Measurements from ENCODE around the gene TET2. TPM values are rescaled to one million over a fixed set of nuclear protein-coding genes. Genes with fewer than 3 reads are reported as not detected.
"Not testable (repeated sequence)": the region's sequence is repeated elsewhere in the genome, so short reads cannot be mapped to it uniquely, and the experiment has no call there.

TET2 gene
- polyA plus RNA-seq, 4 donors: 23.7 to 25.7 (median 25.3) TPM

DNA sequence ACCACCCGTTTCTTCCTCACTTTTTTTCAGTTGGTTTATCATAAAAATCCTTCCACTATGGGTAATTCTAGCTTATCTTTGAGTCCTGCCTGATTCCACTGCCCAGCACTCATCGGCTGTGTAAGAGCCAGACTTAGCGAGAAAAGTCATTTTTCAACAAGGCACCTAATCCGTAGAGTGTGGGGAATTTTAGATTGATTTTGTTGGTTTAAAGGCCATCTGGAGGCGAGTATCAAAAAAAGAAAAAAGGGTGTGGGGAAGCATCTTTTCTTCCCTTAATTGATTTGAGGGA lies 134.4 kb downstream of the TET2 start:
- DNase-seq (ENCODE audit: low read depth in 4 of 4, low spot score in 3 of 4): no peak

DNA sequence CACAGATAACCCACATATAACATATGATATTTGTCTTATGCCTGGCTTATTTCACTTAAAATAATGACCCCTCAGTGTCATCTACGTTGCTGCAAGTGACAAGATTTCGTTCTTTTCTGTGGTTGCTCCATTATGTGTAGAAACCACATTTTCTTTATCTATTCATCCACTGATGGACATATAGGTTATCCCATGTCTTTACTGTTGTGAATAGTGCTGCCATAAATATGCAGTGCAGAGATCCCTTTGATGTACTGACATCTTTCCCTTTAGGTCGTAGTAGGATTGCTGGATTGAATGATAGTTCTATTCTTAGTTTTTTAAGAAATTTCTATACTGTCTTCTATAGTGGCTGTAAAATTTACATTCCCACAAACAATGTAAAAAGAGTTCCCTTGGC lies 135.8 kb downstream of the TET2 start:
- no peak for DNase-seq (ENCODE audit: low read depth in 4 of 4, low spot score in 3 of 4)

DNA sequence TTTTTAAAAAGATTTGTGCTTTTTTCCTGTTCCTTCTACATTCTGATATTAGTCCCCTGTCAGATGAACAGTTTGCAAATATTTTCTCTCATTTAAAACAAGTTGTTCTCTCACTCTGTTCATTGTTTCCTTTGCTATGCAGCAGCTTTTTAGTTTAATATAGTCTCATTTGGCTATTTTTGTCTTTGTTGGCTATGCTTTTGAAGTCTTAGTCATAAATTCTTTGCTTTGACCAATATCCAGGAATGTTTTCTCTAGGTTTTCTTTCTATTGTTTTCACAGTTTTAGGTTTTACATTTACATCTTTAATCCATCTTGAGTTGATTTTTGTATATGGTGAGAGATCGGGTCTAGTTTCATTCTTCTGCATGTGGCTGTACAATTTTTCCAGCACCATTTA lies 136.8 kb downstream of the TET2 start:
- no peak for DNase-seq (ENCODE audit: low read depth in 4 of 4, low spot score in 3 of 4)

DNA sequence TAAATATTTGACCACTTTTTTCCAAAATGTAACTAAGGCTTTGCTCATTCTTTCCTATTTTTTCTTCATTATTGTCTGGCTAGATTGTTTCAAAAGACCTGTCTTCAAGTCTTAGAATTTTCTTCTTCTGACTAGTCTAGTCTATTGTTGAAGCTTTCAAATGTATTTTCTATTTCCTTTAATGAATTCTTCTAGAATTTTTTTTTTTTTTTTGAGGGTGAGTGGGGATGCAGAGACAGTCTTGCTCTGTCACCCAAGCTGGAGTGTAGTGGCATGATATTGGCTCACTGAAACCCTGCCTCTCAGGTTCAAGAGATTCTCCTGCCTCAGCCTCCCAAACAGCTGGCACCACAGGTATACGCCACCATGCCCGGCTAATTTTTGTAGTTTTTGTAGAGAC lies 141.4 kb downstream of the TET2 start:
- DNase-seq (ENCODE audit: low read depth in 4 of 4, low spot score in 3 of 4): no peak

DNA sequence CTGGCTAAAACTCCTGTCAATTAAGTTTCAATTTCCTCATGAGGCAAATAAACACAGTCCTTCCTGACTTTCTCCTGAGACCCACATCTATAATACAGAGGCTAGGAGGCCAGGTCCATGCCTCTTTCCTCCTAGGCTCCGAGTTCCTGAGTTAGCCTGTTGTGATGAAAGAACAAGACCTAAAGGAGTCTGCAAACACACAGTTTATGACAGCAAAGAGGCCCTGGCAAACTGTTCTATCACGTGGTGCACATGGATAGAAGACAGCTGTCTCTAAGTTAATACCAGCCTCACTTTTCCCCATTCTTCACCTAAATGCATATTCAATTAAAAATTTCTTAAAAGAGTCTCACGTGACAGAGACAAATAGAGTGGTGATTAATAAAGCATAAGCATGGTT lies 145.2 kb downstream of the TET2 start:
- no peak for DNase-seq (ENCODE audit: low read depth in 4 of 4, low spot score in 3 of 4)

DNA sequence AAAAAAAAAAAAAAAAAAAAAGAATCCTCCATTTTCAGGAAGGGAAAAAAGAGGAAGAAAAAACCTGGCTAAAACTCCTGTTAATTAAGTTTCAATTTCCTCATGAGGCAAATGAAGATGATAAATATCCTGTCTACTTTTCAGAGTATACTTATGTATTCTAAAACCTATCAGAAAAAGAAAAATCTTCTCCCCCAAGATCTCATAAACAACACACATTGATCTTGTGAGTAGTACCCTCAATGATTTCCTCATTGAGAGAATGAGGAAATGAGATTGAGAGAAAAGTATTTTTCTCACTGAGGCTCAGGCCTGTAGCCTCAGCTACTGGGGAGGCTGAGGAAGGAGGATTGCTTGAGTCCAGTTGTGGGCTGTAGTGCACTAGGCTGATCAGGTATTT lies 146.7 kb downstream of the TET2 start:
- no peak for DNase-seq (ENCODE audit: low read depth in 4 of 4, low spot score in 3 of 4)

DNA sequence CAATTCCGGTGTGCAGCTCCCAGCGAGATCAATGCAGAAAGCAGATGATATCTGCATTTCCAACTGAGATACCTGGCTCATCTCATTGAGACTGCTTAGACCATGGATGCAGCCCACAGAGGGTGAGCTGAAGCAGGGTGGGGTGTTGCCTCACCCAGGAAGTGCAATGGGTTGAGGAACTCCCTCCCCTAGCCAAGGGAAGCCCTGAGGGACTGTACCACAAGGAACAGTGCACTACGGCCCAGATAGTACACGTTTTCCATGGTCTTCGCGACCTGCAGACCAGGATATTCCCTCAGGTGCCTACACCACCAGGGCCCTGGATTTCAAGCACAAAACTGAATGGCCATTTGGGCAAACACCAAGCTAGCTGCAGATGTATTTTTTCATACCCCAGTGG lies 150.0 kb downstream of the TET2 start:
- DNase-seq (ENCODE audit: low read depth in 4 of 4, low spot score in 3 of 4): no peak

DNA sequence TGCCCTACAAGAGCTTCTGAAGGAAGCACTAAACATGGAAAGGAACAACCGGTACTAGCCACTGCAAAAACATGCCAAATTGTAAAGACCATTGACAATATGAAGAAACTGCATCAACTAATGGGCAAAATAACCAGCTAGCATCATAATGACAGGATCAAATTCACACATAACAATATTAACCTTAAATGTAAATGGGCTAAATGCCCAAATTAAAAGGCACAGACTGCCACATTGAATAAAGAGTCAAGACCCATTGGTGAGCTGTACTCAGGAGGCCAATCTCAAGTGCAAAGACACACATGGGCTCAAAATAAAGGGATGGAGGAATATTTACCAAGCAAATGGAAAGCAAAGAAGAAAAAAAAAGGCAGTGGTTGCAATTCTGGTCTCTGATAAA lies 152.4 kb downstream of the TET2 start:
- DNase-seq (ENCODE audit: low read depth in 4 of 4, low spot score in 3 of 4): not testable (repeated sequence)

DNA sequence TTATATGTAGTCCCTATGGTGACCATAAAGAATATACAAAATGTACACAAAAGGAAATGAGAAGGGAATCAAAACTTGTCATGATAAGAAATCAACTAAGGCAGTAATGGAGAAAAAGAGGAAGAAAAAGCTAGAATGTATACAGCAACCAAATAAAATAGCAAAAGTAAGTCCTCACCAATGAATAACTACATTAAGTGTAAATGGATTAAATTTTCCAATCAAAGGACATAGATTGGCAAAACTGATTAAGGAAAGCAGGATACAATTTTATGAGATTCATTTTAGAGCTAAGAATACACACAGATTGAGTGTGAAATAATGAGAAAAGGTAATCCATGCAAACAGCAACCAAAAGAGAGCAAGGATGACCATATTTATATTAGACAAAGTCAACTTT lies 157.4 kb downstream of the TET2 start:
- DNase-seq (ENCODE audit: low read depth in 4 of 4, low spot score in 3 of 4): no peak

DNA sequence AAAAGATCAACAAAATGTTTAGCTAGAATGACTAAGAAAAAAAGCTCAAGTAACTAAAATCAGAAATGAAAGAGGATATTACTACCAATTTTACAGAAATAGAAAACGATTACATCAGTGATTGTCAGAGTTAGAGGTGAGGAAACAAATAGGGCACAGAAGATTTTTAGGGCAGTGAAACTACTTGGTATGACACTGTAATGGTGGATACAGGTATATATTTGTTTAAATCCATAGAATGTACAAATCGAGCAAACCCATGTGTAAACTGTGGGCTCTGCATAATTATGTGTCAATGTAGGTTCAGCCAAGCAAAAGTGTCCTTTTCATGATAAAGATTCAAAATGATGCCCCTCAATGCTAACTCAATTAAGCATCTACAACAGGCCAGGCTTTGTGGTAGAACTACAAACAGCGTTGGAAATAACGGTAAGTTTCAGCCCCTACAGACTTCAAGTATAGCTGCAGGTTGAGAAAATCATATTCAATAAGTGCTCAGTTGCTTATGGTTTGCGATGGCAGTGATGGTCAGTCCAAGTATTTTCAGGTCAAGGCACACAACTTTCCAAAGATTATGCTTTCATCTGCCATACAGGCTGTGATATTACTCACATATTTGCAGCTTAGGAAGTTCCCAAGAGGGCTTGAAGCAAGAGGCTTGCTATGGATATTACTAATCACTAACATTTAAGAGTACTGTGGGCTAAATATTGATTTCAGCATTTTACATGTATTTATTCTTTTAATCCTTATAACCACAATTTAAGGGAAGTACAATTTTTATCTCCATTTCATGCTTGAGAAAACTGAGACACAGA lies 158.6 kb downstream of the TET2 start:
- DNase-seq (ENCODE audit: low read depth in 4 of 4, low spot score in 3 of 4): no peak

DNA sequence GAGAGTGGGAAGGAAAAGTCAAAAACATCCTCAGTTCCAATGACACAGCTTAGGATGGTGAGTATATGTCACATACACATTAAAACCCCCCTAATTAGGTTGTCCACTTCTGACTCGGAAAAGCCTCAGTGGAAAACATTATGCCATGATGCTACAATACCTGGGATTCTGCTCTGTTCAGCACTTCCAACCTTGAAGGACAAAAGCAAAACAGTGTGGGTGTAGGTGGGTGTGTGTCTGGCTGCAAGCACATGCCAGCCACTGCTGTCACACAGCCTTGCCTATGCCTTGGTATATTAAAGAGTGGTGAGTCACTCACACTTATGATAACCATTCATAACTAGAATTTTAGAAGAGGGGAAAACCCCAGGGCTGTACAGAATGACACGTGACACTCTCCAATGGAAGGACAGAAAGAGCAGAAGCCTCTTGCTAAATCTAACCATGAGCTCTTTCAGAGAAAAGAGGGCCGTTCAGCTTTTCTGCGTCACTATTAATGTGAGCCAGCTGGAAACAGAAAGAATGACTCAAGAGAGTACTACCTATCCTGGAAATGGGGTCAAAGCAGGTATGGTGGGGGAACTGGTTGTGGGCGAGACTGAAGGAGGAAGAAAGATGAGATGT lies 159.6 kb downstream of the TET2 start:
- DNase-seq (ENCODE audit: low read depth in 4 of 4, low spot score in 3 of 4): no peak

DNA sequence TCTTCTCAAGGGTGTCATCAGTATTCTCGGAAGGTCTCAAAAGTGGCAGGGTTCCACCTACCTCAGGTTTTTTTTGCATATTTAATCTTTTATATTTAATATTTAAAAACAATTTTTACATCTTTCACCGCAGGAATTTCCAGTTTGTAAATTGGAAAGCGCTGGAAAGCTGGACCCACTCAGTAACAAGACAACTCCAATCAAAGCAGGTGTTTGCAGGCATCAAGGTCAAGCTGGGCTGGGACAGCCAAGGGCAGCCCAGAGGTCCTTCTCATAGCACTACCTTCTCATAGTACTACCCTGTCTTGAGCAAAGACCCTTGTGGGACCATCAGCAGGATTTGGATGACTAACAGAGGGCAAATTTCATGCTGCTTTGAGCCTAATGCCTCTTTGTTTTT lies 160.1 kb downstream of the TET2 start:
- no peak for DNase-seq (ENCODE audit: low read depth in 4 of 4, low spot score in 3 of 4)

DNA sequence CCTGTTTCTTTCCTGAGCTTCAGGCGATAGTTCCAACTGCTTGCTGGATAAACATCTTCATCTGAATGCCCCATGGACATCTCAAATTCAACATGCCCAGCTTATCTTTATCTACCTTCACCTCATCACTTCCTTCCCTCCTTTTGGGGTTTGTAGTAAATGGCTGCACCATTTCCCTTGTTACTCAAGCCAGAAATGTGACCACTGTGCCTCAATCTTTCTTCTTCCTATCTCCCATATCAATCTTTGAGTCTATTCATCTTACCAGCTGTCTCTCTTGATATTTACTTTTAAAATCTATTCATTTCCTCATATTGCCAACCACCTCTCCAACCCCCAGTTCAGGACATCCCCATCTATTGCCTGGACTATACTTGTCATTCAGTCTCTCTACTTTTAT lies 171.8 kb downstream of the TET2 start:
- no peak for DNase-seq (ENCODE audit: low read depth in 4 of 4, low spot score in 3 of 4)

DNA sequence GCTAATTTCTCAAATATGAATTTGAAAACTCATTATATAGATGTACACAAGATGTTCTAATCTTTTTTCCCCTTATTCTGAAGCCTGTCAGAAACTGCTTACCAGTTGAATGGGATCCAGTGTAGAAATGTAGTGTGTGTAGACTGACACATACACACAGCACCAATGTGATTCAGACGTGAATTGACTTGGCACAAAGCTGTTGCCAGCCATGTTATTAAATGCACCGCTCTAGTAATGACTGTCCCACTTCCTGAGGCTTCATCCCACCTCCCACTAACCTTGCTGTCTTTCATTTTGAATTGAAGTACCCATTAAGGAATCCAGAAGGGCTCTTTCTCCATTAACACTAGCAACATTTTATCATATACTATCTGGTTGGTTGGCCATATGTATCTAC lies 180.5 kb downstream of the TET2 start:
- no peak for DNase-seq (ENCODE audit: low read depth in 4 of 4, low spot score in 3 of 4)

DNA sequence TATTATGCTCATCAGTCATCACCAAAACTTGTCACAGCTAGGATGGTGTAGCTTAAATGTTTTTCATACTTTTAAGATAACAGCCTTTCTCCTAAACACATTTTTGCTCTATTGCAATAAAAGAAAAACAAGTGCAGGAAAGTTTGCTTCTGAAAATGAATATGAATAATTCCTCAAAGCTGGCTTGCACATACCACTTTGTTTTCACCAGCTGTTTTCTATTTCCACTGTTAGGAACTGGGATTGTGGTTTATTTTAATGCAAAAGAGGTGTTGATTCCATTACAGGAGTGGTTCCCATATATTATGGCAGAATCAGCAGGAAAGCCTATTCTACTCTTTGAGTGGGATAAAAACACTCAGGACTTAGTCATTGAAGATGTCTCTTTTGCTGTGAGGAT lies 181.3 kb downstream of the TET2 start:
- DNase-seq (ENCODE audit: low read depth in 4 of 4, low spot score in 3 of 4): no peak

DNA sequence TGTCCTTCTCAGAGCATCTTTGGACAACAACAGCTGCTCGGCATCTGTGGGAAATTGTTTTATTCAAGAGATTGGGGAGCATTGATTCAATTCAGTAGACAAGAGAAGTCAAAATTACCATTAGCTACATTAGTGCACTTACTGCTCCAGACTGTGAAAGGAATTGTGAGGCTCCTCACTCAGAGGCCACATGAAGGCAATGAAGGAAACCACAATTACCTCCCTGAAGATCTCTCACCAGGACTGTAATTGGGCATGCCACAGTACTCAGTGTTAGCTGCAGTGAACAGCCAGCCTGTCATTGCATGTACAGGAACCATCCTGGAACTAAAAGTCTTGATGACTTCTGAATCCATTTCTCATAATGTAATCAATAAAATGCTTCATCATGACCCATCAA lies 182.4 kb downstream of the TET2 start:
- DNase-seq (ENCODE audit: low read depth in 4 of 4, low spot score in 3 of 4): no peak

All from left renal pelvis (tissue), 4 donors.